Cardiac muscle cell (in vitro differentiated cells and primary cell): ENCODE results near the gene IGF2R. TPM values are rescaled to one million over a fixed set of nuclear protein-coding genes. Genes with fewer than 3 reads are reported as not detected.

ENCODE experiments used
- DNase-seq, 2 donors: peaks; one replicate each; pipeline versions ENCODE4 v3.0.0 to v3.0.0-alpha.2; 2010 to 2017; ENCODE audit warnings: low read depth in 1 of 2, low spot score in 1 of 2
- H3K27ac ChIP-seq: fragments of 200-600 bp; sonication (generic); 2 replicates; pipeline ENCODE4 v1.5.1; 2016
- H3K27me3 ChIP-seq: fragments of 200-600 bp; sonication (generic); 2 replicates; pipeline ENCODE4 v1.6.0; 2016; ENCODE audit warnings: control low read depth
- H3K36me3 ChIP-seq: fragments of 200-600 bp; sonication (generic); 2 replicates; pipeline ENCODE4 v1.5.1; 2016; ENCODE audit warnings: control low read depth
- H3K4me1 ChIP-seq: fragments of 200-600 bp; sonication (generic); 2 replicates; pipeline ENCODE4 v1.8.1; 2017; ENCODE audit warnings: low read depth, mild to moderate bottlenecking, mixed run types
- H3K4me3 ChIP-seq: fragments of 200-600 bp; sonication (generic); 2 replicates; pipeline ENCODE4 v1.5.1; 2016; ENCODE audit warnings: mild to moderate bottlenecking
- H3K9me3 ChIP-seq: fragments of 200-600 bp; sonication (generic); 2 replicates; pipeline ENCODE4 v1.5.1; 2017; ENCODE audit warnings: low read depth, mild to moderate bottlenecking, control low read depth
- polyA plus RNA-seq: library from polyadenylated mRNA; unstranded; fragments of >200 nt; fragmentation: Nextera tagmentation; extraction: Ambion mirVana; gene quantifications from 2 replicates; pipeline ENCODE4 v1.2.1, GENCODE V29; 2016
- total RNA-seq: library from RNA; depleted of rRNA; stranded (reverse); fragments of >200 nt; gene quantifications from 2 replicates; pipeline ENCODE4 v1.2.3, GENCODE V29; 2016
- TF ChIP-seq, protein P1 (sequence below): IDR thresholded peaks from 2 replicates; pipeline ENCODE4 v1.5.1; 2012; ENCODE audit warnings: low read depth, mild to moderate bottlenecking, low read length

The IGF2R gene
- total and polyA plus RNA-seq, 2 experiments from 2014 or later = 25.8 to 45.4 TPM

DNA sequence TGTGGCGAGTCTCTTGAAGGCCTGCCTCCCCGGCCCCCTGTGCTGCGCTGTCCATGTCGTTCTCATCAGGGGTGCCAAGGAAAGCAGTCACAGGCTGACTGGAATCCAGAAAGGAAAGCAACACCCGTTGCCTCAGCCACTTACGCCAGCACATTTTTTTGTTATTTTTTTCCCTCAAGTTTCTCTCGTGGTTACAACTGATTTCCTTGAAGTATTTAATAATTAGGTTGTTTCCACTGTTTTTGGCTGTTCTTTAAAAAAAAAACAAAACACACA, 134.9 kb downstream of the IGF2R start:
- H3K27me3 ChIP-seq = no peaks in the 10 kb centered on the region
- H3K4me1 ChIP-seq = no peaks in the 10 kb centered on the region
- no peaks in the 10 kb centered on the region for H3K9me3 ChIP-seq
- H3K36me3 ChIP-seq = peaks cover 27% of the 10 kb centered on the region
- H3K27ac ChIP-seq = no peak overlapping the region
- H3K4me3 ChIP-seq = no peak overlapping the region
- no peak for DNase-seq
- TF ChIP-seq, protein P1, sequence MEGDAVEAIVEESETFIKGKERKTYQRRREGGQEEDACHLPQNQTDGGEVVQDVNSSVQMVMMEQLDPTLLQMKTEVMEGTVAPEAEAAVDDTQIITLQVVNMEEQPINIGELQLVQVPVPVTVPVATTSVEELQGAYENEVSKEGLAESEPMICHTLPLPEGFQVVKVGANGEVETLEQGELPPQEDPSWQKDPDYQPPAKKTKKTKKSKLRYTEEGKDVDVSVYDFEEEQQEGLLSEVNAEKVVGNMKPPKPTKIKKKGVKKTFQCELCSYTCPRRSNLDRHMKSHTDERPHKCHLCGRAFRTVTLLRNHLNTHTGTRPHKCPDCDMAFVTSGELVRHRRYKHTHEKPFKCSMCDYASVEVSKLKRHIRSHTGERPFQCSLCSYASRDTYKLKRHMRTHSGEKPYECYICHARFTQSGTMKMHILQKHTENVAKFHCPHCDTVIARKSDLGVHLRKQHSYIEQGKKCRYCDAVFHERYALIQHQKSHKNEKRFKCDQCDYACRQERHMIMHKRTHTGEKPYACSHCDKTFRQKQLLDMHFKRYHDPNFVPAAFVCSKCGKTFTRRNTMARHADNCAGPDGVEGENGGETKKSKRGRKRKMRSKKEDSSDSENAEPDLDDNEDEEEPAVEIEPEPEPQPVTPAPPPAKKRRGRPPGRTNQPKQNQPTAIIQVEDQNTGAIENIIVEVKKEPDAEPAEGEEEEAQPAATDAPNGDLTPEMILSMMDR = no peak

DNA sequence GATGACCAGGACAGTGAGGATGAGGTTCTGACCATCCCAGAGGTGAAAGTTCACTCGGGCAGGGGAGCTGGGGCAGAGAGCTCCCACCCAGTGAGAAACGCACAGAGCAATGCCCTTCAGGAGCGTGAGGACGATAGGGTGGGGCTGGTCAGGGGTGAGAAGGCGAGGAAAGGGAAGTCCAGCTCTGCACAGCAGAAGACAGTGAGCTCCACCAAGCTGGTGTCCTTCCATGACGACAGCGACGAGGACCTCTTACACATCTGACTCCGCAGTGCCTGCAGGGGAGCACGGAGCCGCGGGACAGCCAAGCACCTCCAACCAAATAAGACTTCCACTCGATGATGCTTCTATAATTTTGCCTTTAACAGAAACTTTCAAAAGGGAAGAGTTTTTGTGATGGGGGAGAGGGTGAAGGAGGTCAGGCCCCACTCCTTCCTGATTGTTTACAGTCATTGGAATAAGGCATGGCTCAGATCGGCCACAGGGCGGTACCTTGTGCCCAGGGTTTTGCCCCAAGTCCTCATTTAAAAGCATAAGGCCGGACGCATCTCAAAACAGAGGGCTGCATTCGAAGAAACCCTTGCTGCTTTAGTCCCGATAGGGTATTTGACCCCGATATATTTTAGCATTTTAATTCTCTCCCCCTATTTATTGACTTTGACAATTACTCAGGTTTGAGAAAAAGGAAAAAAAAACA, 136.1 kb downstream of the IGF2R start:
- Histone ChIP-seq H3K27ac (no peak overlapping the region), H3K9me3 (no peaks in the 10 kb centered on the region), H3K27me3 (no peaks in the 10 kb centered on the region), H3K4me3 (no peak overlapping the region), H3K4me1 (no peaks in the 10 kb centered on the region), H3K36me3 (peaks cover 23% of the 10 kb centered on the region)
- no peak for DNase-seq
- TF ChIP-seq, protein P1 = no peak

DNA sequence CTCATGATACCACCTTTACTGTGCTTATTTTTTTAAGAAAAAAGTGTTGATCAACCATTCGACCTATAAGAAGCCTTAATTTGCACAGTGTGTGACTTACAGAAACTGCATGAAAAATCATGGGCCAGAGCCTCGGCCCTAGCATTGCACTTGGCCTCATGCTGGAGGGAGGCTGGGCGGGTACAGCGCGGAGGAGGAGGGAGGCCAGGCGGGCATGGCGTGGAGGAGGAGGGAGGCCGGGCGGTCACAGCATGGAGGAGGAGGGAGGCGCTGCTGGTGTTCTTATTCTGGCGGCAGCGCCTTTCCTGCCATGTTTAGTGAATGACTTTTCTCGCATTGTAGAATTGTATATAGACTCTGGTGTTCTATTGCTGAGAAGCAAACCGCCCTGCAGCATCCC, 137.1 kb downstream of the IGF2R start:
- no peaks in the 10 kb centered on the region for H3K4me1 ChIP-seq
- H3K4me3 ChIP-seq = no peak overlapping the region
- no peaks in the 10 kb centered on the region for H3K27me3 ChIP-seq
- TF ChIP-seq, protein P1 = no peak
- H3K27ac ChIP-seq = no peak overlapping the region
- H3K36me3 ChIP-seq = peaks cover 18% of the 10 kb centered on the region
- no peaks in the 10 kb centered on the region for H3K9me3 ChIP-seq
- DNase-seq = no peak

DNA sequence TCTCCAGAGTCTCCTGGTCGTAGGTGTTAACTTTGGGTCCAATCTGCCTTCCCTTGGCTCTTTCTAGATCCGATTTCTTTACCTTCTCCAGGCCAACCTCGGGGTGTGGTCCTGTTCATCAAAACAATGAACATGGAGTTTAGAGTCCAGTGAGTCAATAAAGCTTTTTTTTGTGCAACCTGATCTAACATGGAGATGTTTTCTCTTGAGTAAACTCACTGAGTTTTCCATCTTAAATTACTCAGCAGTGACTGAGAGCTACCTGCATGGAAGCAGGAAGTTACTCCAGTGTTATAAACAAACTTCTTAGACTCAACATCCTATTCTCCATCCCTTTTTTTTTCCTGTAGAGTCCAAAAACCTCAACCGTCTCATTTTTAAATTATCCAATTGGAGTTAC, 137.8 kb downstream of the IGF2R start:
- Histone ChIP-seq H3K4me1 (no peaks in the 10 kb centered on the region), H3K27me3 (no peaks in the 10 kb centered on the region), H3K36me3 (peaks cover 18% of the 10 kb centered on the region), H3K4me3 (no peak overlapping the region), H3K27ac (no peak overlapping the region), H3K9me3 (no peaks in the 10 kb centered on the region)
- TF ChIP-seq, protein P1 = no peak
- DNase-seq = no peak

DNA sequence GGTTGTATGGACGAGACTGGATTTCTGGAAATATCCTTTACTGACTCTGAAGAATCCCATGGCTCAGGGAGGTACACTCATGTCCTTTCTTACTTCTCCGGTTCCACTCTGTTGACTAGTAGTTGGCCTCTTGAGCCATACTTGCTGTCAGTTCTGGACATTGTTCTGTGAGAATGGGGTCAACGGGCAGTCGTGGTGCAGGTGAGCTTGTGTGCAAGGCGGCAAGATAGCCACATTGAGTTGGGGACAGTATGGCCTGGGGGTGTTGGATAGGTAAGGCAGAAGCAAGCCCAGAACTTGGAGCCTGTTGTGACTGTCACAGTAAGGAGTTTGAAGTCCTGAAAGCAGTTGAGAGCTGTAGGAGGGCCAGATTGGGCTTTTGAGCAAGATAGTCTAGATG, 139.2 kb downstream of the IGF2R start:
- H3K4me3 ChIP-seq = no peak overlapping the region
- H3K36me3 ChIP-seq = peaks cover 14% of the 10 kb centered on the region
- H3K27me3 ChIP-seq = no peaks in the 10 kb centered on the region
- TF ChIP-seq, protein P1 = no peak
- no peaks in the 10 kb centered on the region for H3K4me1 ChIP-seq
- no peaks in the 10 kb centered on the region for H3K9me3 ChIP-seq
- no peak overlapping the region for H3K27ac ChIP-seq
- DNase-seq = no peak
